Ascending aorta (tissue), 2 donors: ENCODE measurements around the gene FHIT. TPM values are rescaled to one million over a fixed set of nuclear protein-coding genes. Genes with fewer than 3 reads are reported as not detected.

ENCODE experiments used
- DNase-seq, 2 donors: peaks; one replicate each; pipeline ENCODE4 v3.0.0-alpha.2; 2019; ENCODE audit warnings: low spot score in 2 of 2
- H3K27ac ChIP-seq, 2 donors: fragments of 200-600 bp; sonication (generic); one replicate each; pipeline ENCODE4 v1.5.1; 2016 to 2017; ENCODE audit warnings: mild to moderate bottlenecking in 1 of 2
- H3K27me3 ChIP-seq: fragments of 200-600 bp; sonication (generic); one replicate; pipeline ENCODE4 v1.5.1; 2017
- H3K36me3 ChIP-seq, 2 donors: fragments of 200-600 bp; sonication (generic); one replicate each; pipeline ENCODE4 v1.5.1; 2016
- H3K4me1 ChIP-seq, 2 donors: fragments of 200-600 bp; sonication (generic); one replicate each; pipeline ENCODE4 v1.5.1; 2016 to 2017; ENCODE audit warnings: mild to moderate bottlenecking in 1 of 2
- H3K4me3 ChIP-seq, 2 donors: fragments of 200-600 bp; sonication (generic); one replicate each; pipeline ENCODE4 v1.5.1; 2016 to 2017; ENCODE audit warnings: mild to moderate bottlenecking in 1 of 2
- H3K9me3 ChIP-seq, 2 donors: fragments of 200-600 bp; sonication (generic); one replicate each; pipeline ENCODE4 v1.5.1; 2016
- intact Hi-C: fragments of 100-400 bp; cut with DNase I; formaldehyde crosslinking; loops from one replicate; pipeline ENCODE4 v1.15.1; 2023
- total RNA-seq: library from RNA; depleted of rRNA; stranded (reverse); fragments of >200 nt; gene quantifications from one replicate; pipeline ENCODE4 v1.1.0, GENCODE V29; 2016
- TF ChIP-seq, protein P1 (sequence below), 3 experiments: fragments of 200-600 bp in 2 of 3; fragments of 450-650 bp in 1 of 3; sonication (generic) in 2 of 3; IDR thresholded peaks; one replicate each; pipeline ENCODE4 v1.5.1; 2016 to 2019; ENCODE audit warnings: antibody characterized with exemption in 3 of 3, mild to moderate bottlenecking in 1 of 3, moderate library complexity in 1 of 3

Gene FHIT
- total RNA-seq, 1 donor from 2014 or later, result 0.21 TPM

DNA sequence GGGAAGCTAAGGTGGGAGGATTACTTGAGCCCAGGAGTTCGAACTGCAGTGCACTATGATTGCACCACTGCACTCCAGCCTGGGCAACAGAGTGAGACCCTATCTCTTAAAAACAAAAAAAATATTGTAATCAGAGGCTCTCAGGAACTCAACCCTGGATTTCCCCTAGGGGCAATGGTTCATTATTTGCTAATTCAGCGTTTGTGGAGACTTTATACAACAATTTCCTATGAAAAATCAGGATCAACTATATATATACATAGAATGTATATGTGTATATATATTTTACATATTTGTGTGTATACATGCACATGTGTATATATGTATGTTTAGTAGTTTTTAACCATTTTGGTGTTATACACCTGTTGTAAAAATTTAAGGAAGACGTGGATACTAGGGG, 463.1 kb downstream of the FHIT start:
- H3K9me3 ChIP-seq, result peaks cover 0 to 2% of the 10 kb centered on the region in 2 donors
- no peaks in the 10 kb centered on the region for H3K36me3 ChIP-seq
- no peak overlapping the region for H3K27ac ChIP-seq
- TF ChIP-seq, protein P1, sequence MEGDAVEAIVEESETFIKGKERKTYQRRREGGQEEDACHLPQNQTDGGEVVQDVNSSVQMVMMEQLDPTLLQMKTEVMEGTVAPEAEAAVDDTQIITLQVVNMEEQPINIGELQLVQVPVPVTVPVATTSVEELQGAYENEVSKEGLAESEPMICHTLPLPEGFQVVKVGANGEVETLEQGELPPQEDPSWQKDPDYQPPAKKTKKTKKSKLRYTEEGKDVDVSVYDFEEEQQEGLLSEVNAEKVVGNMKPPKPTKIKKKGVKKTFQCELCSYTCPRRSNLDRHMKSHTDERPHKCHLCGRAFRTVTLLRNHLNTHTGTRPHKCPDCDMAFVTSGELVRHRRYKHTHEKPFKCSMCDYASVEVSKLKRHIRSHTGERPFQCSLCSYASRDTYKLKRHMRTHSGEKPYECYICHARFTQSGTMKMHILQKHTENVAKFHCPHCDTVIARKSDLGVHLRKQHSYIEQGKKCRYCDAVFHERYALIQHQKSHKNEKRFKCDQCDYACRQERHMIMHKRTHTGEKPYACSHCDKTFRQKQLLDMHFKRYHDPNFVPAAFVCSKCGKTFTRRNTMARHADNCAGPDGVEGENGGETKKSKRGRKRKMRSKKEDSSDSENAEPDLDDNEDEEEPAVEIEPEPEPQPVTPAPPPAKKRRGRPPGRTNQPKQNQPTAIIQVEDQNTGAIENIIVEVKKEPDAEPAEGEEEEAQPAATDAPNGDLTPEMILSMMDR (IDR thresholded peaks at IDR 0.05), result no peak
- intact Hi-C loops, result no loop called here
- H3K4me1 ChIP-seq, result no peaks in the 10 kb centered on the region
- H3K4me3 ChIP-seq, result no peak overlapping the region
- DNase-seq, result no peak
- no peaks in the 10 kb centered on the region for H3K27me3 ChIP-seq

DNA sequence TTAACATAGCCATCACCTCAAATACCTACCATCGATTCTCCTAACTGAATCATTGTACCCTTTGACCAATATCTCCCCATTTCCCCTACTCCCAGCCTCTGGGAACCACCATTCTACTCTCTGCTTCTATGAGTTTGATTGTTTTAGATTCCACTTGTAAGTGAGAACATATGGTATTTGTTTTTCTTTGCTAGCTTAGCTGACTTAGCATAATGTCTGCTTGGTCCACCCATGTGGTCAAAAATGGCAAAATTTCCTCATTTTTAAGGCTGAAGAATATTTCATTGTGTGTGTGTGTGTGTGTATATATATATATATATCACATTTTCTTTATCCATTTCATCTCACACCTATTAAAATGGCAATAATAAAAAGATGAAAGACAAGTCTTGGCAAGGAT, 469.3 kb downstream of the FHIT start:
- Histone ChIP-seq H3K27me3 (no peaks in the 10 kb centered on the region), H3K27ac (no peak overlapping the region), H3K9me3 (peaks cover 4 to 8% of the 10 kb centered on the region in 2 donors), H3K4me1 (no peaks in the 10 kb centered on the region), H3K4me3 (no peak overlapping the region), H3K36me3 (no peaks in the 10 kb centered on the region)
- TF ChIP-seq, protein P1 (IDR thresholded peaks at IDR 0.05), result no peak
- intact Hi-C loops, result no loop called here
- no peak for DNase-seq

DNA sequence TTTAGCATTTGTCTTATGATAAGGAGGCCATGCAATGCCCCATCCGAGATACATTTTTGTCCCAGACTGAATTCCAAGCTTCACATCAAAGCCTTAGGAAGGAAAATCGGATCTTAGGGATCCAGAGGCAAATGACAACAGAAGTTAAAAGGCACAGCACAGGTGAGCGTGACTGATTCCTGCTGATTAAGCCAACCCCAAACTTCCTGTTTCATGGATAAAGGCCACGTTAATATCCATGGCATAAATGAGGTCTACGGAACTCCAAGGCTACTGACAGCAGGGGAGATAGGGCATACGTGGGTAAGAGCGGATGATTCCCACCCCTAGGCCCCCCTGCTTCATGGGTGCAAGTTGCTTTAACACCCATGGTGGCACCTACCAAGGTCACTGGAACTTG, 471.6 kb downstream of the FHIT start:
- H3K27ac ChIP-seq, result no peak overlapping the region
- TF ChIP-seq, protein P1 (IDR thresholded peaks at IDR 0.05), result no peak
- no peak for DNase-seq
- H3K4me1 ChIP-seq, result no peaks in the 10 kb centered on the region
- peaks cover 4 to 8% of the 10 kb centered on the region in 2 donors for H3K9me3 ChIP-seq
- intact Hi-C loops, result no loop called here
- no peak overlapping the region for H3K4me3 ChIP-seq
- no peaks in the 10 kb centered on the region for H3K36me3 ChIP-seq
- H3K27me3 ChIP-seq, result no peaks in the 10 kb centered on the region

DNA sequence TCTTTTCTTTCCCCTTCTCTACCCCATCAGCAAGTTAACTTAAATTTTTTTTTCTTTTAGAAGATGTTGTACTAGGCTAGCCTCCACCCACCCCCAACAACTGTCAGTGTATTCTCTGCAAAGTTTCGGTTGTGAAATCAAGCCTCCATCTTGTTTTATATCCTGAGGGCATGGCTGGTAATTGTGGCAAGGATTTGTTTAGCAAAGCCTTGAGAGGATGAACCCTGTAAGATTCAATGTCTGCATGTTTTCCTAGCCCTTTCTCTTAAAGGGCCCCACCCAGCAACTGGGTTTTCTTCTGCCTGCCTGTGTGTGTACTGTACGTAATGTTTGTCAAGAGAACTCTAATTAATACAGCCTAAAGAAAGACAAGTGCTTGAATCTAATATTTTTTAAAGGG, 475.3 kb downstream of the FHIT start:
- intact Hi-C loops, result no loop called here

DNA sequence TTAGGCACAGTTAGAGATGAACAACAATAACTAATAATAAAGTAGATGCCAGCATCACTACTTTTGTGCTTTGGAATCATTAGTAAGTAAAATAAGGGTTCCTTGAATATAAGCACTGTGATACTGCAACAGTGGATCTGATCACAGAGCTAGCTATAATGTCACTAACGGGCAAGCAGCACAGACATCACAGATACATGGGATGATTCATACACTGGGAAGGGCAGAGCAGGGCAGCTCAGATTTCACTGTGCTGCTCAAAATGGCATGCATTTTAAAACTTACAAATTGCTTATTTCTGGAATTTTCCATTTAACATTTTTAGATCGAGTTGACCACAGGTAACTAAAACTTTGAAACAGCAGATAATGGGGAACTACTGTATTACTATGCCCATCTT, 476.6 kb downstream of the FHIT start:
- Histone ChIP-seq H3K4me3 (no peak overlapping the region), H3K27ac (no peak overlapping the region), H3K4me1 (no peaks in the 10 kb centered on the region), H3K36me3 (no peaks in the 10 kb centered on the region), H3K9me3 (no peaks in the 10 kb centered on the region), H3K27me3 (no peaks in the 10 kb centered on the region)
- intact Hi-C loops, result no loop called here
- TF ChIP-seq, protein P1 (IDR thresholded peaks at IDR 0.05), result no peak
- DNase-seq, result no peak

More for the DNA sequence above, 475.3 kb downstream of the FHIT start:
- H3K36me3 ChIP-seq, result no peaks in the 10 kb centered on the region
- H3K27me3 ChIP-seq, result no peaks in the 10 kb centered on the region
- DNase-seq, result no peak
- no peaks in the 10 kb centered on the region for H3K4me1 ChIP-seq
- no peak overlapping the region for H3K4me3 ChIP-seq
- no peaks in the 10 kb centered on the region for H3K9me3 ChIP-seq
- no peak overlapping the region for H3K27ac ChIP-seq
- TF ChIP-seq, protein P1 (IDR thresholded peaks at IDR 0.05), result no peak

DNA sequence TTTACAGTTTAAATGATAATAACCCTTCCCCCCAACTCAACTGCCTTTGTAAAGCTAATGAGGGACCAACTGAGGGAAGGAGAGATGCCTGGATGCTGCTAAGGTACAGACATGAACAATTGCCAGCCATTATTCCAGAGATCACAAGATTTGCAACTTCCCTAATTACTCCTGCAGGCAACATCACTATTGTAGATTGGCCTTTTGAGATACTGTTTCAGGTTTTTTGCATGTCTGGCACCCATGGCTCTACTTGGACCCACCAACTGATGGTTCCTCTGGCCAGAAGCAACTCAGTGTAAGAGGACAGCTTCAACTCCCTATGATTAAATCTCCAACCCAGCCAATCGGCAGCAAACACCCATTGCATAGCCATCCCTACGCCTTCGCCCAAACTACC, 478.7 kb downstream of the FHIT start:
- H3K4me1 ChIP-seq, result no peaks in the 10 kb centered on the region
- no peak overlapping the region for H3K27ac ChIP-seq
- intact Hi-C loops, result no loop called here
- no peak for DNase-seq
- no peaks in the 10 kb centered on the region for H3K27me3 ChIP-seq
- TF ChIP-seq, protein P1 (IDR thresholded peaks at IDR 0.05), result no peak
- H3K4me3 ChIP-seq, result no peak overlapping the region
- H3K36me3 ChIP-seq, result no peaks in the 10 kb centered on the region
- H3K9me3 ChIP-seq, result no peaks in the 10 kb centered on the region
